Endothelial cell (in vitro differentiated cells): ENCODE measurements around the gene PNKD. TPM values are rescaled to one million over a fixed set of nuclear protein-coding genes. Genes with fewer than 3 reads are reported as not detected.

Experiments
- DNase-seq: peaks from one replicate; pipeline ENCODE4 v3.0.0; 2021; ENCODE audit warnings: low spot score
- H3K27ac Mint-ChIP-seq: one replicate; pipeline ENCODE4 v1.8.0; 2021; ENCODE audit warnings: mixed read lengths, inconsistent platforms; ENCODE audit not compliant: unreplicated experiment
- H3K27me3 Mint-ChIP-seq: one replicate; pipeline ENCODE4 v1.8.0; 2021; ENCODE audit warnings: mild to moderate bottlenecking, moderate library complexity, mixed read lengths, inconsistent platforms; ENCODE audit not compliant: unreplicated experiment
- H3K36me3 Mint-ChIP-seq: one replicate; pipeline ENCODE4 v1.8.0; 2021; ENCODE audit warnings: mild to moderate bottlenecking, low read depth, mixed read lengths, inconsistent platforms; ENCODE audit not compliant: unreplicated experiment
- H3K4me1 Mint-ChIP-seq: one replicate; pipeline ENCODE4 v1.8.0; 2021; ENCODE audit warnings: mild to moderate bottlenecking, mixed read lengths, inconsistent platforms; ENCODE audit not compliant: unreplicated experiment
- H3K4me3 Mint-ChIP-seq: one replicate; pipeline ENCODE4 v1.8.0; 2021; ENCODE audit warnings: mild to moderate bottlenecking, mixed read lengths, inconsistent platforms; ENCODE audit not compliant: unreplicated experiment
- H3K9me3 Mint-ChIP-seq: one replicate; pipeline ENCODE4 v1.8.0; 2021; ENCODE audit warnings: mixed read lengths, inconsistent platforms; ENCODE audit not compliant: unreplicated experiment
- total RNA-seq: library from RNA; stranded (reverse); fragmentation: NEBNext Ultra II Directional; extraction: Animal tissue kit (Norgen Biotek cat#: 25700); gene quantifications from one replicate; pipeline ENCODE4 v1.2.1, GENCODE V29; 2021; ENCODE audit not compliant: unreplicated experiment
- TF ChIP-seq, protein P1 (sequence below): fragments of 200-600 bp; sonication (generic); IDR thresholded peaks from one replicate; pipeline ENCODE4 v1.5.0; 2021; ENCODE audit warnings: antibody characterized with exemption; ENCODE audit not compliant: unreplicated experiment

Gene PNKD
- total RNA-seq, 1 donor from 2014 or later = 31.7 TPM

DNA sequence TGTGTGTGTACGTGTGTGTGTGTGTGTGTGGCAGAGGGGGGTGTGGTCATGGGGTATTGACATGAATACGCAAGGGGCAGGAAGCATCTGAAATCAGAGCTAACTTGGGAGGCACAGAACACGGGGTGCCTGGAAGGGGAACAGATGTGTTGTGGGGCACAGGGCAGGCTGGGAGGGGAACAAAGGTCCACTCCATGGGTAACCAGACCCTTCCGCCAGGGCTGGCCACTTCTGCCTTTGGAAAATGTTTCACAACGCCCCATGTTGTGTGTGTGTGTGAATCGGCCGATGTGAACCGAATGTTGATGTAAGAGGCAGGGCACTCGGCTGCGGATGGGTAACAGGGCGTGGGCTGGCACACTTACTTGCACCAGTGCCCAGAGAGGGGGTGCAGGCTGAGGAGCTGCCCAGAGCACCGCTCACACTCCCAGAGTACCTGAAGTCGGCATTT is 111.6 kb downstream of the PNKD start, which contains the start of gene SLC11A1:
Gene SLC11A1, plus strand, starts transcription at position 358 of the 451 bp plus-strand sequence. CDS start 96 bp downstream, outside the sequence.
- DNase-seq = no peak
- H3K9me3 Mint-ChIP-seq = no peaks in the 10 kb centered on the region
- H3K4me1 Mint-ChIP-seq = no peaks in the 10 kb centered on the region
- no peaks in the 10 kb centered on the region for H3K36me3 Mint-ChIP-seq
- peak within 1 kb of the TSS; percentile 69 for H3K4me3 Mint-ChIP-seq
- no peak within 1 kb of the TSS for H3K27ac Mint-ChIP-seq
- H3K27me3 Mint-ChIP-seq = peaks cover 10% of the 10 kb centered on the region
- TF ChIP-seq, protein P1, sequence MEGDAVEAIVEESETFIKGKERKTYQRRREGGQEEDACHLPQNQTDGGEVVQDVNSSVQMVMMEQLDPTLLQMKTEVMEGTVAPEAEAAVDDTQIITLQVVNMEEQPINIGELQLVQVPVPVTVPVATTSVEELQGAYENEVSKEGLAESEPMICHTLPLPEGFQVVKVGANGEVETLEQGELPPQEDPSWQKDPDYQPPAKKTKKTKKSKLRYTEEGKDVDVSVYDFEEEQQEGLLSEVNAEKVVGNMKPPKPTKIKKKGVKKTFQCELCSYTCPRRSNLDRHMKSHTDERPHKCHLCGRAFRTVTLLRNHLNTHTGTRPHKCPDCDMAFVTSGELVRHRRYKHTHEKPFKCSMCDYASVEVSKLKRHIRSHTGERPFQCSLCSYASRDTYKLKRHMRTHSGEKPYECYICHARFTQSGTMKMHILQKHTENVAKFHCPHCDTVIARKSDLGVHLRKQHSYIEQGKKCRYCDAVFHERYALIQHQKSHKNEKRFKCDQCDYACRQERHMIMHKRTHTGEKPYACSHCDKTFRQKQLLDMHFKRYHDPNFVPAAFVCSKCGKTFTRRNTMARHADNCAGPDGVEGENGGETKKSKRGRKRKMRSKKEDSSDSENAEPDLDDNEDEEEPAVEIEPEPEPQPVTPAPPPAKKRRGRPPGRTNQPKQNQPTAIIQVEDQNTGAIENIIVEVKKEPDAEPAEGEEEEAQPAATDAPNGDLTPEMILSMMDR = no peak

DNA sequence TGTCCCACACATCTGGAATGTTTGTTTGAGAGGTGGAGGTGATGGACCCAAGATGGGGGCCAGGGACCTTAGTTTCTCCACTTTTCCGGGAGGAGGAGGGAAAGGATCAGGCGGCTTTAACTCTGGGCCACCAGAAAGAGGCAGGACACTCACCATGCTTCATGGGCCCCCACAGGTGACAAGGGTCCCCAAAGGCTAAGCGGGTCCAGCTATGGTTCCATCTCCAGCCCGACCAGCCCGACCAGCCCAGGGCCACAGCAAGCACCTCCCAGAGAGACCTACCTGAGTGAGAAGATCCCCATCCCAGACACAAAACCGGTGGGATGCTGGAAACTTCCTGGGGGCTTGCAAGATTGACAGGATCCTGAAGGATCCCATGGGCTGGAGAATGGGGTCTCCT is 112.5 kb downstream of the PNKD start:
- H3K9me3 Mint-ChIP-seq = no peaks in the 10 kb centered on the region
- no peak overlapping the region for H3K27ac Mint-ChIP-seq
- TF ChIP-seq, protein P1 = no peak
- no peaks in the 10 kb centered on the region for H3K36me3 Mint-ChIP-seq
- H3K27me3 Mint-ChIP-seq = peaks cover 10% of the 10 kb centered on the region
- H3K4me1 Mint-ChIP-seq = peaks cover 3% of the 10 kb centered on the region
- no peak overlapping the region for H3K4me3 Mint-ChIP-seq
- no peak for DNase-seq

DNA sequence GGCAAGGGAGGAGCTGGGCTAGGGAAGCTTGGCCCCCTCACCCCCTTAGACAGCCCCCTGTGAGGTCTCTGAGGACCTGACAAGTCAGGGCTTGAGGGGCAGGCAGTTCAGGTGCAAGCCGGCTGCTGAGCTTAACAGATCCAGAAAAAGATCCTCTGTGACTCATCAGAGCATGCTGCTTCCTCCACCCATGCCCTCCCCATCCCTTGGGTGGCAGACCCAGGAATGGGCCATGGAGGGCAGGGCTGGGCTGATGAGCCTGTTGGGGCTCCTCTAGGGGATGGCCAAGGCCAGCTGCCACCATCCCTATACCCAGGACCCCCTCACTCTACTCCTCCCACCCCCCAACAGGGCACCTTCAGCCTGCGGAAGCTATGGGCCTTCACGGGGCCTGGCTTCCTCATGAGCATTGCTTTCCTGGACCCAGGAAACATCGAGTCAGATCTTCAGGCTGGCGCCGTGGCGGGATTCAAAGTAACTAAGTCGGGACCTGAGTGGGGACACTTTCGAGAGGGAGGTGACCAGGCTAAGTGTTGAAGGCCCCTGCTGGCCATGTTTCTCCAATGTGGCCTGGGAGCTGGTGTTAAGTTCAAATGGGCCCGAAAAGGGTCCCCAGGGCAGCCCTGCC is 113.7 kb downstream of the PNKD start:
- Mint-ChIP-seq H3K9me3 (no peaks in the 10 kb centered on the region), H3K36me3 (no peaks in the 10 kb centered on the region), H3K4me1 (peaks cover 3% of the 10 kb centered on the region), H3K27me3 (peaks cover 8% of the 10 kb centered on the region), H3K27ac (no peak overlapping the region), H3K4me3 (no peak overlapping the region)
- TF ChIP-seq, protein P1 = no peak
- DNase-seq = no peak

DNA sequence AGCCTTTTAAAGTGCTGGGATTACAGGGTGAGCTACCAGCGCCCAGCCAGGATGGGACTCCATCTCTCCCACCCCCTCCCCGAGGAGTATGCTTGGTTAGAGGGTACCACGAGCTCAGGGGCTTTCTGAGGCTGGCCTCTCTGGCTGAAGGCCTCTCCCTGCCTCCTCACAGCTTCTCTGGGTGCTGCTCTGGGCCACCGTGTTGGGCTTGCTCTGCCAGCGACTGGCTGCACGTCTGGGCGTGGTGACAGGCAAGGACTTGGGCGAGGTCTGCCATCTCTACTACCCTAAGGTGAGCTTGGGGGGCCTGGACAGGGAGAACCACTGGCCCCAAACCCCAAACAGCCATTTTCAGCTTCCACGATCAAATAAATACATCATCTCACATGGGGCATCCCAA is 114.7 kb downstream of the PNKD start:
- Mint-ChIP-seq H3K4me1 (peaks cover 3% of the 10 kb centered on the region), H3K27ac (no peak overlapping the region), H3K9me3 (no peaks in the 10 kb centered on the region), H3K27me3 (peaks cover 8% of the 10 kb centered on the region), H3K36me3 (no peaks in the 10 kb centered on the region), H3K4me3 (no peak overlapping the region)
- TF ChIP-seq, protein P1 = no peak
- no peak for DNase-seq
